ENCODE results near the gene GPANK1. TPM values are rescaled to one million over a fixed set of nuclear protein-coding genes. Genes with fewer than 3 reads are reported as not detected.

GPANK1 gene
- total RNA-seq, 1 donor, result 19.9 TPM

Small RNA genes within 50 kb of the gene (small RNA-seq; reads per million reads assigned to genes)
- not detected for gene MIR4646
- gene MIR6832, result 0.25 reads per million
- not detected for gene RF00019
- gene SNORA38, result 114 reads per million, percentile 98 among the genes with 10 or more reads in this experiment
- not detected for gene UQCRHP1

Other genes starting within 250 kb of the GPANK1 start
- 3.4 and 16.6 TPM in 2 replicates for gene MICB, start 166.9 kb downstream of the GPANK1 start, total RNA-seq (ENCODE audit: low replicate concordance)
- gene MCCD1, start 136.0 kb downstream of the GPANK1 start, total RNA-seq (ENCODE audit: low replicate concordance), result not detected in 2 replicates
- 197 and 290 TPM in 2 replicates for gene DDX39B, start 123.0 kb downstream of the GPANK1 start, total RNA-seq (ENCODE audit: low replicate concordance)
- gene ATP6V1G2, start 118.4 kb downstream of the GPANK1 start, total RNA-seq (ENCODE audit: low replicate concordance), result 3.8 and 6.7 TPM in 2 replicates
- gene NFKBIL1, start 117.4 kb downstream of the GPANK1 start, total RNA-seq (ENCODE audit: low replicate concordance), result 20.0 and 48.7 TPM in 2 replicates
- not detected in 2 replicates for gene LTA, start 92.7 kb downstream of the GPANK1 start, total RNA-seq (ENCODE audit: low replicate concordance)
- gene TNF, start 89.4 kb downstream of the GPANK1 start, total RNA-seq (ENCODE audit: low replicate concordance), result not detected in 2 replicates
- not detected in 2 replicates for gene LTB, start 82.6 kb downstream of the GPANK1 start, total RNA-seq (ENCODE audit: low replicate concordance)
- gene LST1, start 78.7 kb downstream of the GPANK1 start, total RNA-seq (ENCODE audit: low replicate concordance), result not detected in 2 replicates
- gene NCR3, start 72.0 kb downstream of the GPANK1 start, total RNA-seq (ENCODE audit: low replicate concordance), result not detected in 2 replicates
- gene AIF1, start 49.8 kb downstream of the GPANK1 start, total RNA-seq (ENCODE audit: low replicate concordance), result not detected in 2 replicates
- gene PRRC2A, start 44.3 kb downstream of the GPANK1 start, total RNA-seq (ENCODE audit: low replicate concordance), result 24.0 and 68.0 TPM in 2 replicates
- gene BAG6, start 12.3 kb downstream of the GPANK1 start, total RNA-seq (ENCODE audit: low replicate concordance), result 109 and 161 TPM in 2 replicates
- 2.0 TPM in 1 of 2 replicates, not detected in the other for gene APOM, start 9.1 kb downstream of the GPANK1 start, total RNA-seq (ENCODE audit: low replicate concordance)
- gene C6orf47, start 4.2 kb downstream of the GPANK1 start, total RNA-seq (ENCODE audit: low replicate concordance), result 18.4 and 26.3 TPM in 2 replicates
- gene CSNK2B, start 1.1 kb upstream of the GPANK1 start, total RNA-seq (ENCODE audit: low replicate concordance), result 134 and 214 TPM in 2 replicates
- 2.8 and 4.5 TPM in 2 replicates for gene LY6G5B, start 5.0 kb upstream of the GPANK1 start, total RNA-seq (ENCODE audit: low replicate concordance)
- 1.1 TPM in 1 of 2 replicates, not detected in the other for gene LY6G5C, start 16.1 kb upstream of the GPANK1 start, total RNA-seq (ENCODE audit: low replicate concordance)
- gene ABHD16A, start 38.3 kb upstream of the GPANK1 start, total RNA-seq (ENCODE audit: low replicate concordance), result 23.5 and 27.1 TPM in 2 replicates
- gene LY6G6F, start 41.9 kb upstream of the GPANK1 start, total RNA-seq (ENCODE audit: low replicate concordance), result not detected in 2 replicates
- gene LY6G6D, start 50.4 kb upstream of the GPANK1 start, total RNA-seq (ENCODE audit: low replicate concordance), result not detected in 2 replicates
- not detected in 2 replicates for gene LY6G6C, start 56.7 kb upstream of the GPANK1 start, total RNA-seq (ENCODE audit: low replicate concordance)
- gene MPIG6B, start 58.4 kb upstream of the GPANK1 start, total RNA-seq (ENCODE audit: low replicate concordance), result not detected in 2 replicates
- 70.5 and 223 TPM in 2 replicates for gene DDAH2, start 64.3 kb upstream of the GPANK1 start, total RNA-seq (ENCODE audit: low replicate concordance)
- gene CLIC1, start 71.5 kb upstream of the GPANK1 start, total RNA-seq (ENCODE audit: low replicate concordance), result 174 and 576 TPM in 2 replicates
- gene MSH5, start 75.0 kb upstream of the GPANK1 start, total RNA-seq (ENCODE audit: low replicate concordance), result 3.1 and 23.0 TPM in 2 replicates
- gene SAPCD1, start 97.7 kb upstream of the GPANK1 start, total RNA-seq (ENCODE audit: low replicate concordance), result 0.90 and 6.2 TPM in 2 replicates
- gene VWA7, start 112.3 kb upstream of the GPANK1 start, total RNA-seq (ENCODE audit: low replicate concordance), result 0.36 and 0.90 TPM in 2 replicates
- 19.6 and 68.8 TPM in 2 replicates for gene VARS1, start 130.8 kb upstream of the GPANK1 start, total RNA-seq (ENCODE audit: low replicate concordance)
- 49.5 and 88.3 TPM in 2 replicates for gene LSM2, start 142.0 kb upstream of the GPANK1 start, total RNA-seq (ENCODE audit: low replicate concordance)
- 1.4 and 2.4 TPM in 2 replicates for gene HSPA1L, start 150.3 kb upstream of the GPANK1 start, total RNA-seq (ENCODE audit: low replicate concordance)
- 52.8 and 76.9 TPM in 2 replicates for gene HSPA1A, start 150.5 kb upstream of the GPANK1 start, total RNA-seq (ENCODE audit: low replicate concordance)
- 62.0 and 112 TPM in 2 replicates for gene HSPA1B, start 162.7 kb upstream of the GPANK1 start, total RNA-seq (ENCODE audit: low replicate concordance)
- 35.8 and 48.2 TPM in 2 replicates for gene NEU1, start 197.8 kb upstream of the GPANK1 start, total RNA-seq (ENCODE audit: low replicate concordance)
- gene SLC44A4, start 214.0 kb upstream of the GPANK1 start, total RNA-seq (ENCODE audit: low replicate concordance), result 0.27 TPM in 1 of 2 replicates, not detected in the other
- gene EHMT2, start 232.7 kb upstream of the GPANK1 start, total RNA-seq (ENCODE audit: low replicate concordance), result 37.9 and 62.0 TPM in 2 replicates
- gene ZBTB12, start 237.1 kb upstream of the GPANK1 start, total RNA-seq (ENCODE audit: low replicate concordance), result 3.3 and 3.8 TPM in 2 replicates

Measured in fibroblast of the aortic adventitia (primary cell).